Measurements from ENCODE around the gene GAGE12G.
"Not testable (repeated sequence)": the region's sequence is repeated elsewhere in the genome, so short reads cannot be mapped to it uniquely, and the experiment has no call there.

GAGE12G gene

GRCh38 chrX:49570100-49570499, at the start of gene GAGE12G:
GAGE12G (plus strand) TSS chrX:49570400; CDS start chrX:49571555, 1,155 bp downstream.
- DNase-seq: not testable (repeated sequence)

- DNase-seq: not testable (repeated sequence)
Measured at GRCh38 chrX:49531877-49532276, 38.3 kb upstream of the GAGE12G start, which contains the start of gene GAGE12C. GAGE12C (plus strand) TSS chrX:49532177; CDS start chrX:49533332, 1,155 bp downstream.

GRCh38 chrX:49541433-49541832, 28.8 kb upstream of the GAGE12G start, which contains the start of gene GAGE12D:
GAGE12D (plus strand) TSS chrX:49541733; CDS start chrX:49542888, 1,155 bp downstream.
- not testable (repeated sequence) for DNase-seq

GRCh38 chrX:49550989-49551388, 19.2 kb upstream of the GAGE12G start, which contains the start of gene GAGE12E:
GAGE12E (plus strand) TSS chrX:49551289; CDS start chrX:49552444, 1,155 bp downstream.
- not testable (repeated sequence) for DNase-seq

- not testable (repeated sequence) for DNase-seq
Measured at GRCh38 chrX:49560542-49560941, 9.7 kb upstream of the GAGE12G start, which contains the start of gene GAGE12F. GAGE12F (plus strand) TSS chrX:49560842; CDS start chrX:49561997, 1,155 bp downstream.

- DNase-seq: not testable (repeated sequence)
Measured at GRCh38 chrX:49568728-49569127, 1.5 kb upstream of the GAGE12G start.

GRCh38 chrX:49569152-49569551, 1.0 kb upstream of the GAGE12G start:
- DNase-seq: not testable (repeated sequence)

GRCh38 chrX:49579649-49580048, 9.4 kb downstream of the GAGE12G start, which contains the start of gene GAGE12H:
GAGE12H (plus strand) TSS chrX:49579949; CDS start chrX:49581104, 1,155 bp downstream.
- DNase-seq: not testable (repeated sequence)

GRCh38 chrX:49589196-49589595, 19.0 kb downstream of the GAGE12G start, which contains the start of gene GAGE2A:
GAGE2A (plus strand) TSS chrX:49589496; CDS start chrX:49590651, 1,155 bp downstream.
- not testable (repeated sequence) for DNase-seq

GRCh38 chrX:49589769-49590478, 19.7 kb downstream of the GAGE12G start:
- not testable (repeated sequence) for DNase-seq

GRCh38 chrX:49590488-49590887, 20.3 kb downstream of the GAGE12G start:
- not testable (repeated sequence) for DNase-seq

GRCh38 chrX:49598720-49599119, 28.5 kb downstream of the GAGE12G start, which contains the start of gene GAGE1:
GAGE1 (plus strand) TSS chrX:49599020; CDS start chrX:49600175, 1,155 bp downstream.
- not testable (repeated sequence) for DNase-seq

GRCh38 chrX:49610718-49611310, 40.6 kb downstream of the GAGE12G start:
- no peak for DNase-seq

- no peak for DNase-seq
Measured at GRCh38 chrX:49618574-49618973, 48.4 kb downstream of the GAGE12G start.

Measured in SW 1271 (cell line).